GM18517 (cell line): ENCODE data around the gene KRT84.

Experiments
- ATAC-seq: cut with Tn5 transposase; IDR thresholded peaks from one replicate; pipeline ENCODE4 v1.9.1; 2021; ENCODE audit warnings: mild to moderate bottlenecking, moderate library complexity; ENCODE audit not compliant: unreplicated experiment

KRT84 gene

DNA sequence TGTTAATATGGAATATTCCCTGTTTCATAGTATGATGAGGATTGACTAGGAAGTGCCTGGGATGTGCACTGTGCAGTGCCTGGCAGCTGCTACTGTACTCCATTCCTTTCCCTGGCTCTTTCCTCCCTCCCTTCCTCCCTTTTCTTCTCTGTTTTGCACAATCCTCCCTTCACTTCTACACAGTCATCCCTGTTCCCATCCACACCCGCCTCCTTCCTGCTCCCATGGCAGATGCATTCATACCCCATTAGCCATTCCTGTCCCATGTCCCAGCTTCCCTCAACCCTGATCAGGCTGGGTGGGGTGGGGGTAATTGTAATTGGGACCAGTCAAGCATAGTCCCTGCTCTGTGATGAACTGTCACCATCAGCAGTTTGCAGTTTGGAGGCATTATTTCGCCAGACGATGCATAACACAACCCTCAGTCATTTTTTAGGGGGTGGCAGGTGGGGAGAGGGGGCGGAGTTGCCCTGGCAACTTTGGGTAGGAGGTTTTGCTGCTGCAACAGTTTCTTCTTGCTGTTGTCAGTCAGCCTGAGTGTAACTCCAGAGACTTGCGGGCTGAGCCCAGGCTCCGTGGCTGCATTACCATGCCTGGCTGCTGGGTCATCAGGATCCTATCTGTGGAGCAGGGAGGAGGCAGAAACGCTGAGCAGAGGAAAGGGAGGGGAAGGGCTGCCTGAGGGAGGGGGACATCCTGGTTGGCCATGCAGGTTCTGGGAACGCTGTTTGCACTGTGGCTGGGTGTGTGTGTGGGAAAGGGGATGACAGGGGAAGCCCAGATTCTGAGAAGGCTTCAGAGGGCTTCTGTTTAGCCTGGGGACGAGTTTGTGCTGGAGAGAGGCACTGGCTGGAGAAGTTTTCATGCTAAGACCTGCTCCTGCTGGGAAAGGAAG, 4.1 kb upstream of the KRT84 start:
- ATAC-seq, result no peak

DNA sequence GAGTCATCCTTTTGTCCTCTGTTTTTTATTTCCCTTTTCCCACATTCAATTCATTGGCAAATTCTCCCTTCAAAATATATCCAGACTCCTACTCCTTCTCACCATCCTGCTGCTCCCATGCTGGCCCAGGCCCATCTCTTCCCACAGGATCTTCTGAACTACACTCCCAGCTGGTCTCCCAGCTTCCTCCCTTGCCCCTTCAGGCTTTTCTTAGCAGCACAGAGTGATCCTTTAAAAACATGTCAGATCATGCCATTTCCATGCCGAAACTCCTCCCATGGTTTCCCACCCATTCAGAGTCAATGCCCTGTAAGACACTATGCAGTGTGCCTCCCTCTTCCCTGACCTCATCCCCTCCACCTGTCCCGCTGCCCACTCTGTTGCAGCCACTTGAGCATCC, 2.4 kb upstream of the KRT84 start:
- no peak for ATAC-seq

DNA sequence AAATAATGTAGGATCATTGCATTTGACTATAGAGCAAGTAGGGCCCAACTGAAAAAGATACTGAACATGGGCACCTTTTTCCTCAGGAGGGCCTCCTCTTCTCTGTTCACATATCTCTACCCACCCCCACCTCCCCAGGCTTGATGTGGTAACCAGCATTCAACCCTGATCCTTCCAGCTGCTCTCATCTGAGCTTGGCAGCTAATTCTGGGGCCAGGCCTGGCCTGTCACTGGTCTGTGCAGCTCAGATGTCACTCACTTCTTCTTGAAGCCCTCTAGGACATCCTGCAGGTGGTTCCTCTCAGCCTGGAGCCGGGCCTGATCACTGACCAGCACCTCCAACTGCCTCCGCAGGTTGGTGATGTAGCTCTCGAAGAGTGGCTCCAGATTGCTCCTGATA, 2.1 kb downstream of the KRT84 start:
- ATAC-seq, result no peak

DNA sequence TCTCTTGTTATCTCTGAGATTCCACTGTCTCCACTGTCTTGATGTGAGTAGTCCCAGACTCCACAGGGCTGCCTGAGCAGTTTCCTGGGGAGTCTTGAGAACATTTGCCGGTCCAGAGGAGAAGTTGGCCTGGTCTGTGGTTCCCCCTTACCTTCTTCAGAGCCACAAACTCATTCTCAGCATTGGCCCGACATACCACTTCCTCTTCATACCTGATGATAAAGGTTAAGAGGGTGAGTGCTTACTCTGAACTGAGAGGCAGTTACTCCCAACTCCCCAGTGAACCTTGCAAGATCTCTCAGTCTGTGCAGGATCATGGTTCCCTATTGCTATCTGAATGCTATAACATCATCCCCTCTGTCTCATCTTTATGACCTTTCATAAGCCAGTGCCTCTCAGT, 2.6 kb downstream of the KRT84 start:
- ATAC-seq, result no peak

DNA sequence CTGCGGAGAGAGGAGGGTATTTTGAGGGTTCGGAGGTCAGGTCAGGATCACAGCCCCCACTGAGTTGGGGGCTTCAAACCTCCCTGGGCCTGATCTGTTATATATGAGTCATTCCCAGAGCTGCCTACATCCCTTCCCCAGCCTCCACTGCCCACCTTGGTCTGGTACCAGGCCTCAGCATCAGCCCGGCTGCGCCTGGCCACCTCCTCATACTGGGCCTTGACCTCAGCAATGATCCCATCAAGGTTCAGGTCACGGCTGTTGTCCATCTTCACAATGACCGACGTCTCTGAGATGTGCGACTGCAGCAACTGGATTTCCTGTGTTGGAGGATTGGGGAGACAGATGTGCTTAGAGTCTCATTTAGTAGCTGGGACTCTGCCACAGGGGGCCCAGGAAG, 4.2 kb downstream of the KRT84 start:
- ATAC-seq, result no peak

DNA sequence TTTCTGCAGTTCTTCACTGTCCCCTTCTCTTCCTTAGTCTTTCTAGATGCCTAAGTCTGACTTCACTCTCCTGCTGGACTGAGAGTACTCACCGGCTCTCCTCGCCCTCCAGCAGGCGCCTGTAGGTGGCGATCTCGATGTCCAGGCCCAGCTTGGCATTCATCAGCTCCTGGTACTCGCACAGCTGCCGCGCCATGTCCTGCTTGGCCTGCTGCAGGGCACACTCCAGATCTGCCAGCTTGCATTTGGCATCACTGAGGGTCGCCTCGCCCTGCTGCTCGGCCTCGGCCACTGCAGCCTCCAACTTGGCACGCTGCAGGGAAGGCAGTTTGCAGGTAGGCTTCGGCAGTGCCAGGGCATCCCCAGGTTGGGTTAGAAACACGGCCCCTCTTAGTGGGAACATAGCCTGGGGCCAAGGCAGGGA, 5.2 kb downstream of the KRT84 start:
- no peak for ATAC-seq

DNA sequence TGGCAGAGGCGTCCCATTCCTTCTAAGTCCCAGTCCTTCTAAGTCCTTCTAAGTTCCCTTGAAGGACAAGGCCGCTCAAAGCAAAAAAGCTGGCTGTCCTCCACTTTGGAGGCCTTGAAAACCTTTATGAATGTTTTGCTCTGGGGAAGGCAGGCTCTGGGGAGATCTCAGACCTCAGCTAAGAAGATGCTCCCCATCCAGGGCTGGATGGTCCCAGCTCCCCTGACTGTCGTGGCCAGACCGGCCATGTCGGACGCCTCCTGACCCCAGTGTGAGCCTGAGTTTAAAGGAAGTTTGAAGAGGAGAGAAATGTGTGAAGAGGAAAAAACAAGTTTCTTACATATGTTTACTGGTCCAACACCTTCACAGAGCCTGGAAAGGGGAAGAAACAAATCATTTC, 5.9 kb downstream of the KRT84 start:
- no peak for ATAC-seq

DNA sequence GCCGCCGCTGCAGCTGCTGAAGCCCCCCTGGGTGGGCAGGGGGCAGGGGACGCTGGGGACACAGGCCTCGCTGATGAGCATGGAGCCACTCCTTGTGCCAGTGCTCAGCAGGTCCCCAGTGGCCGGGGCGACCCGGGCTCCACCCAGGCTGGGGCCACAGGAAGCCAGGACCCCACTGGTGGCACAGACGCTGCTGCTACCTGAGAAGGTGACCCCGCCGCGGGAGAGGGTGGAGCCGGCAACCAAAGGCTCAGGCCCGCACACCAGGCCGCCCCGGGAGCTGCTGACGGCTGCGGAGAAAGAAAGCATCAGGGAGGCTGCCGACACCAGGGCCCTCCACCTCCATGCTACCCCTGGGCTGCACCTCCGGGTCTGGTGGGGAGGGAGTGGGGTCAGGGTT, 7.4 kb downstream of the KRT84 start:
- ATAC-seq, result no peak

DNA sequence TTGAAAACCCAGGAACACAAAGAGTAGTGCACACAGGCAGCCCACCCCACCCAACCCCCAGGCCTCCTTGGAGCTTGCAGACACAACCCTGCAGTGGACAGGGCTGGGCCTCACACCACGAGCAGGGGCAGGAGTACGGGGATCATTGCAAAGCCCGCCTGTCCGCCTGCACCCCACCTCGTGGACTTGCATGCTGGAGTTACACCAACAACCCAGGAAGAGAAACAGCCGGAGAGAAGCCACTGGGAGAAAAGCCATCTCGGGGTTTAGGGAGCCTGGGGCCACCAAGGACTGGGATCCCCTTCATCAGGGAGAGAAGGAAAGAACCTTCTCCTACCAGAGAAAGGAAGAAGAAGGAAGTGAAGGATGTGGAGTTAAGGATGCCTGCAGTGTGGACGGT, 8.2 kb downstream of the KRT84 start:
- no peak for ATAC-seq

DNA sequence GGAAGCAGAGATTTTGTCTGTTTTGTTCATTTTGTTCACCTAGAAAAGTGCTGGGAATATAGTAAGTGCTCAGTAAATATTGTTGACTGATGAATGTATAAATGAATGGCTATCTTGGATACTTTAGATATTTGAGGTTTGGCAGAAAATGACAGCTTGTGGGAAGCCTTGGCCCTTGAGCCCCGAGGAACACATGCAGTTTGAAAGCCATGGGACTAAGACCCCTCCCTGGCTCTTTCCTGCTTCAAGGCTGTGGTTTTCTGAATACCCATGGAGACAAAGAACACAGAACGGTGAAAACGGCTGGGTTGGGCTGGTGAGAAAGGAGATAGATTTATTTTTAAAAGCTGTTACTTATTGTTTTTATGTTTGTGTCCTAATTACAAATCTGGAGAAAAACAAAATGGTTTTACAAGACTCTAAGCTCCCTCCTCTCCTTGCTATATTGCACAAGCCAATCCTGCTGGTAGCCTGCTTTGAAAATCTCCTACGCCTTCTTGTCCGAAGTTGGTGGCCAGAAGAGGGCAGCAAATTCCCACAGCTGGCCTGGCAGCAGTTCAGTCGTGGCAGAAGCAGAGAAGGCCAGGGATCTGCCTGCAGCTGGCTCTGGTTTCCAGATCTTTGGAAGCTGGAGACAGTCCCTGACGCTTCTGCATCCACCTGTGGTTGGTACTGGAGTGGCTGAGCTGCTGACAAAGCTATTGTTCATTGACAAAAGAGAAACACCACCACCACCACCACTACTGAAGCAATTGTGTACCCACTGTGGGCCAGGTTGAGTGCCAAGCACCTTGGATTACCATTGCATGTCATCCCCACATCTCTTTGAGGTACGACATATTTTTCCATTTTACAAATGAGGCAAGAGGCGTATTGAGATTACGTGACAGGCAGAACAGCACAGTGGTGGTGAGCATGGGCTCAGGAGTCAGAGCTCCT, 13.0 kb downstream of the KRT84 start:
- ATAC-seq, result no peak

DNA sequence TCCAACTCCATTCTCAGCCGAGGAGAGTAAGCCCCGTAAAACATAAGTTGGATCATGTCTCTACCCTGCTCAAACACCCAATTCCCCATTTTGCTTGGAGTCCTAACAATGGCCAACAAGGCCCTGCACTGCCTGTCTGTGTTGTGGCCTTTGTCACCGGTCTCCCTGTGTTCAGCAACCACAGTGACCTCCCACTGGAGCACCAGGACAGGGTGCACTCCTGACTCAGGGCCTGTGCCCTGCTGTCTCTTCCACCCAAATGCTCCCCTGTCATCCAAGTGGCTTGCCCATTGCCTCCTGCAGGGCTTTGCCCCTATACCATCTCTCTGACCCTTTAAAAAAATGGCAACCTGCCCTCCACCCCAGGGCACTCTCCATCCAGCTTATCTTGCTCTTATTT, 13.7 kb downstream of the KRT84 start:
- no peak for ATAC-seq

DNA sequence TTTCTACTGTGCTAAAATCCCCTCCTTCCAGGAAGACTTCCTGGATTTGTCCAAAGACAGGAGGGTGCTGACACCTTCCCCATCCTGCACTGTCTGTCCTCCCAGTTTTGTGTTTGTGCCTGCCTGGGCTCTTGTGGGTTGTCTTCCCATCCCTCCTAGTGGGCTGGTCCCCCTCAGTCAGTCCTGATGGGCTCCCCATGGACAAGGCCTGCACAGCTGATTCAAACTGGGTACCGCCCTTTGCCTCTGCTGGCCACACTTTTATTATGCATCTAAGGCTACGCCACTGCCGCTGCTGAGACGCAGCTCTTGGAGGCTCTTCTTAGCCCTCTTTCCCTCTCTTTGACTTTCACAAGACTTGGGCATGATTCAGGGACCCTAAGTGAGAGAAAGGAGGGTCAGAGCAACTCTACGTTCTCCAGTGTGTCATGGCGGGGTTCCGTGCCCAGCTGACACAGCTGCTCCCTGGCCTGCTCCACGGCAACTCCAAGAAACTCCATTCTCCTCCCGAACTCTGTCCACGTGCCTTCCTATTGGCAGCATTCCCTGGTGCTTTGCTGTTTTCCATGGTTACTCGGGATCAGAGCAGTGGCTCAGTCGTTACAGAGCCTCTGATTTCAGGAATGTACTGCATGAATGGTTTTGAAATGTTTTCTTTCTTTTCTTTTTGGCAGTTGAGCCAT, 14.4 kb downstream of the KRT84 start:
- no peak for ATAC-seq

DNA sequence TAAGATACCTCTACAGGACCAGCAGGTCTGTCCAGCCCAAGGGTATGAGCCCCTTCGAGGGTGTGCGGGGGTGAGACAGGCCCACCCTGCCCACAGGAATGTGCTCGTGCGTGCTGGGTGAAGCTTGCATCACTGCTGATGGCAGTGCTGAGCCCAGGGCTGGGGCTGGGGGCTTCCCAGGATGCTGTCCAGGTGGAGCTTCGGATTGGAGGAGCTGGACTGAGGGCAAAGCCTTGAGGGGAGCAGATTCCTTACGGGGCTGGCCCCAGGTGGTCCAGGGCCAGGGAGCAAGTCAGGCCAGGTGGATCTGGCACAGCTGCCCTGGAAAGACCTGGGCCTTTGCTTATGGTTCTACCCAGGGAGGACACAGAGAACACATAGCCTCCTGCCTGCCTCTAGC, 15.6 kb downstream of the KRT84 start:
- no peak for ATAC-seq

DNA sequence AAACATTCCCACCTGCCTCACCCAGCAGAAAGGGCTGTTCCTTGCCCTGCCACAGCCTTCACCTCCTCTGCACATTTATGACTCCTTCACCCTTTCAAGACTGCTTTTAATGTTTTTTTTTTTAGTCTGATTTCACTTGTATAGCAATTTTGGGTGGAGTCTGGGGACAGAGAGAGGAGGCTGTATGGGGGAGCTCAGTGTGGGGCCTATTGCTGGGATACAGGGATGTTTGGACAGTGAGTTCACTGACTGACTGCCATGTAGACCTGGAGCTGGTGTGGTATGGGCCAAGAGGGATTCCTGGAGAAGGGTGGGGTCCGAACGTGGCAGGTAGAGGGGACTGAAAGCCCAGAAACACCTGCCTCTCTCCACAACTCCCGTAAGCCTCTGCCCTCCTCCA, 16.2 kb downstream of the KRT84 start:
- ATAC-seq, result no peak

DNA sequence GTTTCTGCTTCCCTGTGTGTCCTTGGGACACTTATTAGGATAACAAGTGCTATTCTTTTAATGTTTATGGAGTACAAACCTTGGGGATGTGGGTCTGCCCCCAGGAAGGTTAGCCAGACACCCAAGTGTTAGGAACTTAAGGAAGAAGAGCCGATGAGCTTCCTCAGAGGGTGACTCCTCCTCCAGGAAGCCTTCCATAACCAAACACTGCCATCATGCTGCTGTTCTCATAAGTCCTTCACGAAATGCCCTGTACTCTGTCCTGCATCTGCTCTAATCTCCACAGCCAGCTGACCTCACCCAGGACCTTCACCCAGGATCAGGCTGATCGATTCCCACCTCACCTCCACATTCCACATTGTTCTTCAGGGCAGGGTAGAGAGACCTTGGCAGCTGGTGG, 16.9 kb downstream of the KRT84 start:
- no peak for ATAC-seq

DNA sequence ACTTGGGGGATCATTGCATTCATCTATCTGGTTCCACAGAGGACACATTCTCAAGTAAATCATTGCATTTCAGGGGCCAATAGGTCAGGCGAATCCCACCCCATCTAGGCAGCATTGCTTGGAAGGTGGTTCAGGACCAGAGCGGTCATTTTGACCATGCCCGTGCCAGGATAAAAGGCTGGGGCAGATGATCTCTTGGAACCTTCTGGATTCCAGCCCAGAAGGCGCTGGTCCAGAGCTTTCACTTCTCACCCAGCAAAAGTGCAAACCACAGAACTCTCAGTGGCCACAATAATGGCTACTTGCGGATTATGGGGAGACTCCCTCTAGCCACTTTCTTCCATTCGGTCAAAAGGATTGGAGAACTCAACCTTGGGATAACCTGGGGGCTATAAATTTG, 17.6 kb downstream of the KRT84 start:
- ATAC-seq, result no peak

DNA sequence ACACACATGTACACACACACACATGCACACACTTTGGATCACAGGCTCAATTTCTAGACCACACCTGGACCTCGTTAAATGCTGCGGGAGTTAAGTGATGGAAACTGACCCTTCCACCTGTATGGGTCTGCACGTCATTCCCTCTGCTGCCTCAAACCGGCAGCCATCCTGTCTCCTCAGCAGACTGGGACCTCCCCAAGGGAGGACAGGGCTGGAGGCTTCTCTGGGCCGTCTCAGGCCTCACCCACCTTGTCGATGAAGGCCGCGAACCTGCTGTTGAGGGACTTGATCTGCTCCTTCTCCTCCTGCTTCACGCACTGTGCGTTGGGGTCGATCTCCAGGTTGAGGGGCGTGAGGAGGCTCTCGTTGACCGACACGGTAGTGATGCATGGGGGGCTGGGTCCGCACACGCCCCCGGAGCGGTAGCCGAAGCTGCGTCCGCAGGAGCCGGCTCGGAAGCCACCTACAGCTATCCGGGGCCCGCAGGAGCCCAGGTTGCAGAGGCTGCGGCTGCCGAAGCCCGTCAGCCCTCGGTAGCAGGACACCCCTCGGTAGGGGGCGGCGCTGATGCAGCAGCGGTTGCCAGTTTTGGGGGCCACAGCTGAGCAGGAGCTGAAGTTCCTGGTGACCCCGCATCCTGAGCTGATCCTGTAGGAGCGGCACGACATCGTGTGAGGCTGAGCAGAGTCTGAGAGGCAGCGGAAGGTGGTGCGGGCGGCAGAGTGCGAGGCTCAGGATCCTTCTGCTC, 18.5 kb downstream of the KRT84 start, which contains the start of gene KRT85:
KRT85 (minus strand) TSS at position 744 of the 748 bp plus-strand sequence; CDS start at position 668, 76 bp downstream.
- no peak for ATAC-seq

DNA sequence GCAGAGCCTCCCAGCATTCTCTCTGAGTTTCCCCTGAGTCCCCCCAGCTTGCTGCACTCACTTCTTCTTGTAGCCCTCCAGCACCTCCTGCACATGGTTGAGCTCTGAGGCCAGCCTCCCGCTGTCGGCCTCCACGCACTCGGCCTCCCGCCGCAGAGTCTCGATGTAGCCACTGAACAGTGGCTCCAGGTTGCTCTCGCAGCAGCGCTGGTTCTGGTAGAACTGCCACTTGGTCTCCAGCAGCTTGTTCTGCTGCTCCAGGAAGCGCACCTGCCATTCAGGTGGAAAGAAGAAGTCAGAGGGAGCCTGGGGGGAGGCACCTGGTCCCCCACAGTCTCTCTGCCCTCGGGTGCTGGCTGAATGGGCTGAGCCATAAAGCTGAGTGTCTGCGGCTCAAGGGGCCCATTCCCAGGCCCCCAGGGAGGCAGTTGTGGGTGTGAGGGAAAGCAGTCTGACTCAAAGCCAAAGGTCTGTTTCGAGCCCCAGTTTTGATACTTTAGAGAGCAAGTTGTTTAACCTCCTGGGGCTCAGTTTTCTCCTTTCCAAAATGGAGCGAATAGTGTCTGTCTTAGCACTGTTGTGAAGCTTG, 20.5 kb downstream of the KRT84 start:
- no peak for ATAC-seq

DNA sequence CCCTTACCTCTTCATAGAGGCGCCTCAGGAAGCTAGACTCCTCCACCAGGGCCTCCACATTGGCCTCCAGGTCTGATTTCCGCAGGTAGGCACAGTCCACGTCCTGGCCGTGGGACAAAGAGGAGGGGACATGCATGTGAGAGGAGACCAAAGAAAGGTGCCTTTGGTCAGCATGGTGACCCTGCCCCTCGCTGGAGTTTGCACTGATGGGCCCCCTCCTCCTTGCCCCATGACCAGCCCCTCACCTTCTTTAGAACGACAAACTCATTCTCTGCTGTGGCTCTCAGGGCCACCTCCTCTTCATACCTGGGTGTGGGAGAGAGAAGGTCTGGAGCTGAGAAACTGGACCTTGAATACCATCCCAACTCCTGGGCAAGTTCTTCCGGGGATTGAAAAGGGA, 21.4 kb downstream of the KRT84 start:
- ATAC-seq, result no peak

DNA sequence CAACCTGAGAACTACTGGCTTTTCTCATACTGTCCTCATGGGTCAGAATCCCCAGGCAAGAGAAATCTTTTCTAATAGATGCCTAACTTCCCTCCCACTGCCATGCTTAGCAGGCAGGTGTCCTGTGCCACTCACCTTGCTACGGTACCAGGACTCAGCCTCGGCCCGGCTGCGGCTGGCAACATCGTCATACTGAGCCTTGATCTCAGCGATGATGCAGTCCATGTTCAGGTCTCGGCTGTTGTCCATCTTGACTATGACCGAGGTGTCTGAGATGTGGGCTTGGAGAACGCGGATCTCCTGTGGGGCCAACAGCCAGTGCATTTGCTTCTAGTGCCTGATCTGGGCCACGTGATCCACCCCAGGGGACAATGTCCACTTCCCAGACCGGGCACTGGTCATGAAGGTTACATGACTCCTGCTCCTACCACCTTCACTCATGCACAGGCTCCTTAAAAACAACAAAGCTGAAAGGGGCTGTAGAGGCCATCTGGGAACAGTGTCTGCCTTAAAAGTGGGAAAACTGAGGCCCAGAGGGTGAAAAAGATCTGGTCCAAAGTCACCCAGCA, 22.3 kb downstream of the KRT84 start:
- ATAC-seq, result no peak
